Spleen (tissue), 11 donors: ENCODE data around the gene ALKBH3. TPM values are rescaled to one million over a fixed set of nuclear protein-coding genes. Genes with fewer than 3 reads are reported as not detected.

Source experiments
- DNase-seq: peaks from one replicate; pipeline ENCODE4 v3.0.0-alpha.2; 2020
- H3K27ac ChIP-seq, 8 donors: fragments of 200-600 bp; sonication (generic) in 7 of 8; 1 replicate in 4 of 8; 2 replicates in 4 of 8; pipeline versions ENCODE4 v1.5.0 to v1.8.0; 2016 to 2021; ENCODE audit warnings: inconsistent platforms in 4 of 8, mild to moderate bottlenecking in 4 of 8, moderate library complexity in 1 of 8
- H3K27me3 ChIP-seq, 7 donors: fragments of 200-600 bp; sonication (generic) in 6 of 7; replicated peaks in 1 of 7; 1 replicate in 4 of 7; 2 replicates in 3 of 7; pipeline versions ENCODE4 v1.5.0 to v1.8.0; 2016 to 2021; ENCODE audit warnings: inconsistent platforms in 3 of 7, mild to moderate bottlenecking in 1 of 7
- H3K36me3 ChIP-seq, 6 donors: fragments of 200-600 bp; sonication (generic) in 5 of 6; 1 replicate in 4 of 6; 2 replicates in 2 of 6; pipeline versions ENCODE4 v1.5.0 to v1.8.0; 2016 to 2021; ENCODE audit warnings: inconsistent platforms in 2 of 6
- H3K4me1 ChIP-seq, 6 donors: fragments of 200-600 bp; sonication (generic) in 5 of 6; 1 replicate in 3 of 6; 2 replicates in 3 of 6; pipeline versions ENCODE4 v1.5.0 to v1.8.0; 2016 to 2021; ENCODE audit warnings: inconsistent platforms in 3 of 6
- H3K4me3 ChIP-seq, 8 donors: fragments of 200-600 bp; sonication (generic) in 7 of 8; 1 replicate in 4 of 8; 2 replicates in 4 of 8; pipeline versions ENCODE4 v1.5.0 to v1.8.0; 2016 to 2021; ENCODE audit warnings: inconsistent platforms in 4 of 8, mild to moderate bottlenecking in 4 of 8, moderate library complexity in 2 of 8
- H3K9me3 ChIP-seq, 8 donors: fragments of 200-600 bp; sonication (generic) in 7 of 8; 1 replicate in 4 of 8; 2 replicates in 4 of 8; pipeline versions ENCODE4 v1.5.0 to v1.8.0; 2016 to 2021; ENCODE audit warnings: inconsistent platforms in 4 of 8
- POLR2A ChIP-seq, 3 donors: fragments of 450-650 bp; IDR thresholded peaks; one replicate each; pipeline ENCODE4 v1.5.1; 2017; ENCODE audit warnings: antibody characterized with exemption in 3 of 3, mild to moderate bottlenecking in 1 of 3
- POLR2AphosphoS5 ChIP-seq, 3 donors: sonication (generic); formaldehyde crosslinking; IDR thresholded peaks; one replicate each; pipeline ENCODE4 v1.5.1; 2017; ENCODE audit warnings: antibody characterized with exemption in 3 of 3
- WGBS, 5 donors: extraction: QIAGEN DNeasy Blood & Tissue Kit in 3 of 5; methylation state at CpG; one replicate each; pipeline versions ENCODE4 v1.1.5 to v1.1.7; 2013 to 2018; 5-methylcytosine and 5-hydroxymethylcytosine counted together
- intact Hi-C: fragments of 100-400 bp; cut with DNase I; formaldehyde crosslinking; loops from one replicate; pipeline ENCODE4 v1.15.0; 2023; ENCODE audit warnings: low total_unique reads
- polyA plus RNA-seq, 3 donors: library from polyadenylated mRNA; stranded (reverse); fragments of 200-250 nt; gene quantifications; one replicate each; pipeline ENCODE4 v1.2.1, GENCODE V29; 2013
- total RNA-seq, 7 donors: library from RNA; depleted of rRNA in 3 of 7; stranded (reverse); fragments of >200 nt in 3 of 7; fragmentation: NEBNext Ultra II Directional in 4 of 7; extraction: Animal tissue kit (Norgen Biotek cat#: 25700) in 4 of 7; gene quantifications; one replicate each; pipeline versions ENCODE4 v1.1.0 to v1.2.1, GENCODE V29; 2016 to 2021
- TF ChIP-seq, protein P1 (sequence below), 11 experiments: fragments of 200-600 bp in 7 of 11; fragments of 450-650 bp in 4 of 11; sonication (generic) in 4 of 11; IDR thresholded peaks in 8 of 11; conservative IDR thresholded peaks in 3 of 11; 1 replicate in 7 of 11; 2 replicates in 4 of 11; pipeline versions ENCODE4 v1.4.0 to v1.8.0; 2016 to 2021; ENCODE audit warnings: antibody characterized with exemption in 11 of 11, inconsistent platforms in 4 of 11, mild to moderate bottlenecking in 1 of 11
- donor health status: healthy with polysubstance abuse.
- donor health status: DM: no; HTN: no; CAD: no; lungs with moderate emphysema.
- donor health status: DM: no; HTN: no; CAD: no.
- donor health status: Bipolar disorder and iron deficiency.
- donor health status: healthy.
- donor health status: DM: no; HTN: no; CAD: no.
- donor health status: DM: yes; HTN: yes; CAD: no.

ALKBH3 gene
- total and polyA plus RNA-seq, 10 donors = 21.6 to 42.2 (median 32.6) TPM

GRCh38 chr11:43933608-43934551 is 53.2 kb downstream of the ALKBH3 start:
- Histone ChIP-seq H3K36me3 (no peaks in the 10 kb centered on the region), H3K9me3 (no peaks in the 10 kb centered on the region), H3K4me1 (peaks cover 0 to 25% (median 10%) of the 10 kb centered on the region in 6 donors), H3K4me3 (no peak overlapping the region), H3K27me3 (peaks cover 0 to 10% (median 0%) of the 10 kb centered on the region in 7 donors), H3K27ac (no peak overlapping the region)
- no peak for DNase-seq
- TF ChIP-seq, protein P1, sequence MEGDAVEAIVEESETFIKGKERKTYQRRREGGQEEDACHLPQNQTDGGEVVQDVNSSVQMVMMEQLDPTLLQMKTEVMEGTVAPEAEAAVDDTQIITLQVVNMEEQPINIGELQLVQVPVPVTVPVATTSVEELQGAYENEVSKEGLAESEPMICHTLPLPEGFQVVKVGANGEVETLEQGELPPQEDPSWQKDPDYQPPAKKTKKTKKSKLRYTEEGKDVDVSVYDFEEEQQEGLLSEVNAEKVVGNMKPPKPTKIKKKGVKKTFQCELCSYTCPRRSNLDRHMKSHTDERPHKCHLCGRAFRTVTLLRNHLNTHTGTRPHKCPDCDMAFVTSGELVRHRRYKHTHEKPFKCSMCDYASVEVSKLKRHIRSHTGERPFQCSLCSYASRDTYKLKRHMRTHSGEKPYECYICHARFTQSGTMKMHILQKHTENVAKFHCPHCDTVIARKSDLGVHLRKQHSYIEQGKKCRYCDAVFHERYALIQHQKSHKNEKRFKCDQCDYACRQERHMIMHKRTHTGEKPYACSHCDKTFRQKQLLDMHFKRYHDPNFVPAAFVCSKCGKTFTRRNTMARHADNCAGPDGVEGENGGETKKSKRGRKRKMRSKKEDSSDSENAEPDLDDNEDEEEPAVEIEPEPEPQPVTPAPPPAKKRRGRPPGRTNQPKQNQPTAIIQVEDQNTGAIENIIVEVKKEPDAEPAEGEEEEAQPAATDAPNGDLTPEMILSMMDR (IDR thresholded peaks at IDR 0.05 in 8 of 11, conservative IDR thresholded peaks at IDR 0.05 in 3 of 11) = no peak
- TF ChIP-seq POLR2A (IDR thresholded peaks at IDR 0.05) (no peak), POLR2AphosphoS5 (IDR thresholded peaks at IDR 0.05) (no peak)
- intact Hi-C loops = no loop called here
- WGBS, 5 donors = 56 to 66% (median 59%) methylated on average over 16 to 20 of the region's 20 CpGs

DNA sequence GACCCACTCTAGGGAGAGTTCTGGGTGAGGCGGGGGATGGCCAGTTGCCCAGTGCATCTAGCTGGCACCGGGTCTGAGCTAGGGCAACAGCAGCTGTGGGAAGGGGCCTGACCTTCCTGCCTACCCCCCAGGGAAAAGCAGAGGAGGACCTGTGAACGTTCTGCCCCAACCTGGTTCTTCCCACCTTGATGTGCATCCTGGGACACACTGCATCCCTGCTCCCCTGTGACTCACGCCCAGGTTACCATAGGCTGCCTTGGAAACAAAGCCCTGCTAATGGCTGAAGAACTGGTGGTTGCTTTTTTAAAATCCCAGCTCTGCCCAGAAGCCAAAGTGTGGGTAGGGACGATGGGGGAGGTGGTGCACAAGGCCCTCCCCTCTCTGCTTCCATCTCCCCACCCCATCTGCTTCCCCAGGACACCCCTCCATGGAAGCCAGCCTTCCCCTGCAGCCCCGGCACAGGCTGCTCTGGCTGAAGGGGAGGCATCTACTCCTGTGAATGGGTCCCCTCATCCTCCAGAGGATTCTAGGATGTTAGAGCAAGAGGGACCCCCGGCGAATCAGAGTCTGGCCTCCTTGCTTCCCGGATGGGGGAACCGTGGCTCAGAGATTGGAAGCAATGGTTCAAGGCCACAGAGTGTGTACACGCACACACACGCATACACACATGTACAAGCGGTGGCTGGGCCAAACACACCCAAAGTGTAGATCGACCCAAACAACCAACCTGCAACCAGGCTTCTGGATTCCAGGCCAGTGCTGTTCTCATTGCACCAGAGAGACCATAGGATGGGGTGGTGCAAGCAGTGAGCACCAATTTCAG is 54.2 kb downstream of the ALKBH3 start:
- Histone ChIP-seq H3K4me1 (peaks cover 0 to 25% (median 10%) of the 10 kb centered on the region in 6 donors), H3K27ac (no peak overlapping the region), H3K27me3 (peaks cover 0 to 13% (median 0%) of the 10 kb centered on the region in 7 donors), H3K36me3 (no peaks in the 10 kb centered on the region), H3K9me3 (no peaks in the 10 kb centered on the region), H3K4me3 (no peak overlapping the region)
- intact Hi-C loops = no loop called here
- TF ChIP-seq POLR2AphosphoS5 (IDR thresholded peaks at IDR 0.05) (no peak), POLR2A (IDR thresholded peaks at IDR 0.05) (no peak)
- TF ChIP-seq, protein P1 (IDR thresholded peaks at IDR 0.05 in 8 of 11, conservative IDR thresholded peaks at IDR 0.05 in 3 of 11) = no peak
- no peak for DNase-seq
- WGBS, 5 donors = 66 to 88% (median 81%) methylated on average over 12 to 14 of the region's 14 CpGs

- H3K27ac ChIP-seq = no peak overlapping the region
- intact Hi-C loops = no loop called here
- peaks cover 0 to 17% (median 0%) of the 10 kb centered on the region in 7 donors for H3K27me3 ChIP-seq
- 73 to 82% (median 80%) methylated on average over 7 of the region's 7 CpGs for WGBS, 5 donors
- TF ChIP-seq POLR2A (IDR thresholded peaks at IDR 0.05) (no peak), POLR2AphosphoS5 (IDR thresholded peaks at IDR 0.05) (no peak)
- TF ChIP-seq, protein P1 (IDR thresholded peaks at IDR 0.05 in 8 of 11, conservative IDR thresholded peaks at IDR 0.05 in 3 of 11) = no peak
- H3K9me3 ChIP-seq = no peaks in the 10 kb centered on the region
- no peak for DNase-seq
- H3K4me3 ChIP-seq = no peak overlapping the region
- no peaks in the 10 kb centered on the region for H3K36me3 ChIP-seq
- peaks cover 0 to 22% (median 10%) of the 10 kb centered on the region in 6 donors for H3K4me1 ChIP-seq
These were observed 54.9 kb downstream of the ALKBH3 start for GRCh38 chr11:43935424-43935979.
